Spleen (tissue), 7 donors: ENCODE results near the gene STK10.

Source experiments
- POLR2A ChIP-seq, 3 donors: fragments of 450-650 bp; IDR thresholded peaks; one replicate each; pipeline ENCODE4 v1.5.1; 2017; ENCODE audit warnings: antibody characterized with exemption in 3 of 3, mild to moderate bottlenecking in 1 of 3
- TF ChIP-seq, protein P1 (sequence below), 11 experiments: fragments of 200-600 bp in 7 of 11; fragments of 450-650 bp in 4 of 11; sonication (generic) in 4 of 11; IDR thresholded peaks in 8 of 11; conservative IDR thresholded peaks in 3 of 11; 1 replicate in 7 of 11; 2 replicates in 4 of 11; pipeline versions ENCODE4 v1.4.0 to v1.8.0; 2016 to 2021; ENCODE audit warnings: antibody characterized with exemption in 11 of 11, inconsistent platforms in 4 of 11, mild to moderate bottlenecking in 1 of 11
- donor health status: DM: no; HTN: no; CAD: no; lungs with moderate emphysema.
- donor health status: DM: no; HTN: no; CAD: no.
- donor health status: DM: no; HTN: no; CAD: no.

DNA sequence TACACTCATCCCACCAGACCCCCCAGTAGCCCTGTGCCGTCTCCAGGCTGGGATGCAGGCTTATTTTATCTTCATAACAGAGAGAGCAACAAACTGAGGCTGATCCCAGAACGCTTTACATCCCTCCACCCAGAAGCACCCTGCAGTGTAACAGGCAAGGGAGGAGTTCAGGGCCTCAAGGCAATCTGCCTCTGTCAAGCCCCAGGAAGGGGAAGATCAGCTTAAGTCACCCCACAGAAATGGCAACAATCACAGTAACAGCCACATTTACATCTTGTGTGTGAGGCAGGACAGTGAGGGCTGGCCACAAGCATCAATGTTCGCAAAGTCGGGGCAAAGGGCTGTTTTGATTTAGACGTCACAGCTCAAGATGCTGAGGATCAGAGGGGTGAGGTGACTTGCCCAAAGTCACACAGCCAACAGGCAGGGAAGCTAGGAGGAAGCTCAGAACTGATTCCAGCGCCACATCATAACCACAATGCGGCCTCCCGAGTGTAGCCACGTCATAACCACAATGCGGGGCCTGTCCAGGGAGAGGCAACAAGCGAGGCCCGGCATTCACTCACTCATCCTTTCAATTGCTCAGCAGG, 14.4 kb downstream of the STK10 start:
- TF ChIP-seq, protein P1, sequence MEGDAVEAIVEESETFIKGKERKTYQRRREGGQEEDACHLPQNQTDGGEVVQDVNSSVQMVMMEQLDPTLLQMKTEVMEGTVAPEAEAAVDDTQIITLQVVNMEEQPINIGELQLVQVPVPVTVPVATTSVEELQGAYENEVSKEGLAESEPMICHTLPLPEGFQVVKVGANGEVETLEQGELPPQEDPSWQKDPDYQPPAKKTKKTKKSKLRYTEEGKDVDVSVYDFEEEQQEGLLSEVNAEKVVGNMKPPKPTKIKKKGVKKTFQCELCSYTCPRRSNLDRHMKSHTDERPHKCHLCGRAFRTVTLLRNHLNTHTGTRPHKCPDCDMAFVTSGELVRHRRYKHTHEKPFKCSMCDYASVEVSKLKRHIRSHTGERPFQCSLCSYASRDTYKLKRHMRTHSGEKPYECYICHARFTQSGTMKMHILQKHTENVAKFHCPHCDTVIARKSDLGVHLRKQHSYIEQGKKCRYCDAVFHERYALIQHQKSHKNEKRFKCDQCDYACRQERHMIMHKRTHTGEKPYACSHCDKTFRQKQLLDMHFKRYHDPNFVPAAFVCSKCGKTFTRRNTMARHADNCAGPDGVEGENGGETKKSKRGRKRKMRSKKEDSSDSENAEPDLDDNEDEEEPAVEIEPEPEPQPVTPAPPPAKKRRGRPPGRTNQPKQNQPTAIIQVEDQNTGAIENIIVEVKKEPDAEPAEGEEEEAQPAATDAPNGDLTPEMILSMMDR (IDR thresholded peaks at IDR 0.05 in 8 of 11, conservative IDR thresholded peaks at IDR 0.05 in 3 of 11) = no peak
- no peak for TF ChIP-seq POLR2A (IDR thresholded peaks at IDR 0.05)
